ENCODE results near the gene TMEM63C. TPM values are rescaled to one million over a fixed set of nuclear protein-coding genes. Genes with fewer than 3 reads are reported as not detected.

TMEM63C gene
- polyA plus RNA-seq, 1 donor (not counting 4 experiments of a cell fraction or from before 2014, with no cell fraction given) = 0.66 TPM

DNA sequence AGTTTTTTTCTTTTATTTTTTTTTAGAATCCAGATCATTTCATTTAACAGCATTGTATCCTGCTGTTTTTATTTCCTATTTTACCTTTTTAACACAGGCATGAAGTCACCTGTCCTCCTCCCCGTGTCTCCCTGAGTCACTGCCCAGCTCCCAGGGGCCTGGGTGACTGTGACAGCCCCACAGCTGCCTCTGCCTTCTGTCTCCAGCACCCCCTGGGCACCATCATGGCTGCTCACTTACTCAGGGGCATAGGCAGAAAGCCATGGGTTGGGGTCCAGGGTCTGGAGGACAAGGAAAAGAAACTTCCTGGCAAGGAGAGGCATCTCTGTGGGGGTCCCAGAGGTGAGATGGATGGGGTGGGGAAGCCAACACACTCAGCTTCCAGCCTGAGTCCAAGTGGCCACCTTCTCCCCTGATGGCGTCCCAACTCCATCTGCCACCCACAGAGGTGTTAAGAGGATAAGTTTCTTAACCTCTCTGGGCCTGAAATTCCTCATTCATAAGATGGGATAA, 25.3 kb downstream of the TMEM63C start:
- Histone ChIP-seq H4K20me1 (ENCODE audit: control insufficient read depth, extremely low read depth, insufficient read depth, low read length) (no peaks in the 10 kb centered on the region), H3K4me2 (ENCODE audit: control insufficient read depth, extremely low read depth, insufficient read depth, low read depth, low read length) (no peak overlapping the region), H3K4me3 (ENCODE audit: control insufficient read depth in 2 of 3, extremely low read depth in 1 of 3, insufficient read depth in 2 of 3, low read depth in 1 of 3, low read length in 3 of 3) (no peak overlapping the region), H3K27me3 (ENCODE audit: control insufficient read depth, extremely low read depth, insufficient read depth, low read length) (no peaks in the 10 kb centered on the region), H3K9me1 (ENCODE audit: control insufficient read depth, extremely low read depth, insufficient read depth, low read length) (no peaks in the 10 kb centered on the region), H3K4me1 (ENCODE audit: control insufficient read depth, extremely low read depth, insufficient read depth, low read length) (no peaks in the 10 kb centered on the region), H2AFZ (ENCODE audit: control insufficient read depth, low read length) (no peak overlapping the region), H3K9me3 (ENCODE audit: control insufficient read depth, low read depth, low read length) (no peaks in the 10 kb centered on the region), H3K36me3 (ENCODE audit: control insufficient read depth in 2 of 2, extremely low read depth in 1 of 2, insufficient read depth in 2 of 2, low read length in 2 of 2) (no peaks in the 10 kb centered on the region), H3K27ac (ENCODE audit: control insufficient read depth, insufficient read depth, low read length) (no peak overlapping the region), H3K9ac (ENCODE audit: control insufficient read depth, extremely low read depth, insufficient read depth, low read length) (no peak overlapping the region), H3K79me2 (ENCODE audit: control insufficient read depth, insufficient read depth, low read length) (no peaks in the 10 kb centered on the region)
- TF ChIP-seq EZH2 (IDR thresholded peaks at IDR 0.05; ENCODE audit: low read length) = no peak
- TF ChIP-seq, protein P1, sequence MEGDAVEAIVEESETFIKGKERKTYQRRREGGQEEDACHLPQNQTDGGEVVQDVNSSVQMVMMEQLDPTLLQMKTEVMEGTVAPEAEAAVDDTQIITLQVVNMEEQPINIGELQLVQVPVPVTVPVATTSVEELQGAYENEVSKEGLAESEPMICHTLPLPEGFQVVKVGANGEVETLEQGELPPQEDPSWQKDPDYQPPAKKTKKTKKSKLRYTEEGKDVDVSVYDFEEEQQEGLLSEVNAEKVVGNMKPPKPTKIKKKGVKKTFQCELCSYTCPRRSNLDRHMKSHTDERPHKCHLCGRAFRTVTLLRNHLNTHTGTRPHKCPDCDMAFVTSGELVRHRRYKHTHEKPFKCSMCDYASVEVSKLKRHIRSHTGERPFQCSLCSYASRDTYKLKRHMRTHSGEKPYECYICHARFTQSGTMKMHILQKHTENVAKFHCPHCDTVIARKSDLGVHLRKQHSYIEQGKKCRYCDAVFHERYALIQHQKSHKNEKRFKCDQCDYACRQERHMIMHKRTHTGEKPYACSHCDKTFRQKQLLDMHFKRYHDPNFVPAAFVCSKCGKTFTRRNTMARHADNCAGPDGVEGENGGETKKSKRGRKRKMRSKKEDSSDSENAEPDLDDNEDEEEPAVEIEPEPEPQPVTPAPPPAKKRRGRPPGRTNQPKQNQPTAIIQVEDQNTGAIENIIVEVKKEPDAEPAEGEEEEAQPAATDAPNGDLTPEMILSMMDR (optimal IDR thresholded peaks at IDR 0.05 in 1 of 3, IDR thresholded peaks at IDR 0.05 in 1 of 3, conservative IDR thresholded peaks at IDR 0.05 in 1 of 3; ENCODE audit: extremely low read depth in 1 of 3, insufficient read depth in 2 of 3, low read length in 3 of 3) = no peak
- no peak for FAIRE-seq
- no peak for DNase-seq (ENCODE audit: low read depth, low spot score)
- dilution Hi-C loops (cut with MboI; ENCODE audit: extremely low pct_ligation_motif_present, low sequenced_read_pairs) = no loop called here

DNA sequence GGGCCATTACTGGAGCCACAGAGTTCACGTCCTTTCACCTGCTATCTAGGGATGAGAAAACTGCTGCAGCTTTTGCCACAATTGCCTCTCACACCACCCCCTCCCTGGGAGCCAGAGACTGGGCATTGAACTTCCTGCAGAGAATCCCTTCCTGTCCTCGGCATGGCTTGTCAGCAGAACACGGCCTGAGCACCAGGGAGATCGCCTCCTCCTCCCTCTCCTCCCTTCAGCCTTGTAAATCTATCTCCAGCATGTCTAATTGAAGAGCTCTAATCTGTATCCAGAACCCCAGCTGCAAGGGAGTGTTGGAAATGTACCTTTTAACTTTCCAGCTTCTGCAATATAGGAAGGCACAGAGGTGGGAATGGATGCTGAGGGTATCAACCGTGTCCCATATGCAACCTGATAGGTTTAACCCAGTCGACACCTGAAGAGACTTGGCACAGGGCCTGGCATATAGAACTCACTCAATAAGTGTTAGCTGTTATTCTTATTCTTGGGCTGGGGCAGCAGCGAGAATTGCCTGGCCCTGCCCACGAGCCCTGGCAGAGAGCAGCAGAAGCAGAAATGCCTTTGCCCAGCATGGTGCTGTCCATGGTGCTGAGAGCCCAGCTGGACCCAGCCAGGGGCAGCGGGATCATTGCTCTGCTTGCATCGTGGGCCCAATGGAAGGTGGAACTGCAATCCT, 26.8 kb downstream of the TMEM63C start:
- Histone ChIP-seq H3K4me2 (ENCODE audit: control insufficient read depth, extremely low read depth, insufficient read depth, low read depth, low read length) (no peak overlapping the region), H3K9me3 (ENCODE audit: control insufficient read depth, low read depth, low read length) (no peaks in the 10 kb centered on the region), H3K79me2 (ENCODE audit: control insufficient read depth, insufficient read depth, low read length) (no peaks in the 10 kb centered on the region), H3K36me3 (ENCODE audit: control insufficient read depth in 2 of 2, extremely low read depth in 1 of 2, insufficient read depth in 2 of 2, low read length in 2 of 2) (no peaks in the 10 kb centered on the region), H3K4me1 (ENCODE audit: control insufficient read depth, extremely low read depth, insufficient read depth, low read length) (no peaks in the 10 kb centered on the region), H3K27ac (ENCODE audit: control insufficient read depth, insufficient read depth, low read length) (no peak overlapping the region), H3K9me1 (ENCODE audit: control insufficient read depth, extremely low read depth, insufficient read depth, low read length) (no peaks in the 10 kb centered on the region), H3K4me3 (ENCODE audit: control insufficient read depth in 2 of 3, extremely low read depth in 1 of 3, insufficient read depth in 2 of 3, low read depth in 1 of 3, low read length in 3 of 3) (no peak overlapping the region), H3K9ac (ENCODE audit: control insufficient read depth, extremely low read depth, insufficient read depth, low read length) (no peak overlapping the region), H2AFZ (ENCODE audit: control insufficient read depth, low read length) (no peak overlapping the region), H4K20me1 (ENCODE audit: control insufficient read depth, extremely low read depth, insufficient read depth, low read length) (no peaks in the 10 kb centered on the region), H3K27me3 (ENCODE audit: control insufficient read depth, extremely low read depth, insufficient read depth, low read length) (no peaks in the 10 kb centered on the region)
- FAIRE-seq (peak; percentile 83), DNase-seq (ENCODE audit: low read depth, low spot score) (peak; percentile 19)
- dilution Hi-C loops (cut with MboI; ENCODE audit: extremely low pct_ligation_motif_present, low sequenced_read_pairs) = no loop called here
- TF ChIP-seq, protein P1 (optimal IDR thresholded peaks at IDR 0.05 in 1 of 3, IDR thresholded peaks at IDR 0.05 in 1 of 3, conservative IDR thresholded peaks at IDR 0.05 in 1 of 3; ENCODE audit: extremely low read depth in 1 of 3, insufficient read depth in 2 of 3, low read length in 3 of 3) = no peak
